SKM-1 treated with dmso at 0.1 percent for 144 hours (cell line): ENCODE results near the gene ZNF627.
"Not testable (repeated sequence)": the region's sequence is repeated elsewhere in the genome, so short reads cannot be mapped to it uniquely, and the experiment has no call there.

Experiments
- DNase-seq: peaks from one replicate; lab custom pipeline; 2025; ENCODE audit not compliant: unreplicated experiment; lab: John Stamatoyannopoulos, UW

ZNF627 gene

GRCh38 chr19:11573763-11574162 is 23.5 kb upstream of the ZNF627 start:
- not testable (repeated sequence) for DNase-seq

DNA sequence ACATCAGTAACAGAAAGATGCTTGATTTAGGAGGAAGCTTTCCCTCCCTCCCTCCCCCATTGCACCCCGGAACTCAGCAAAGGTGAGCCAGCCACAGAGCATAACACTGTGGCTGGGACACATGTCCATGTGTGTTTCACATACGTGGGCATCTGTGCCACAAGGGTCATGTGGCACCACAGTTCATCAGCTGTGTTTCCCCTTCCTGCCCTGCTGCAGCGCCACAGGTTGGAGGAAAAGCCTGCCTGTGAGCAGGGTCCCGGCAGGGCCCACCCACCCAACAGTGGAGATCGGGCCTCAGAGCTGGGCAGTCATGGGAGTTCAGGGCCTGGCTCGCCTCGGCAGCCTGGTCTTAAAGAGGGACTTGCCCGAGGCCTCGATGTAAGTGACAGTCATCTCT is 22.6 kb upstream of the ZNF627 start:
- no peak for DNase-seq

DNA sequence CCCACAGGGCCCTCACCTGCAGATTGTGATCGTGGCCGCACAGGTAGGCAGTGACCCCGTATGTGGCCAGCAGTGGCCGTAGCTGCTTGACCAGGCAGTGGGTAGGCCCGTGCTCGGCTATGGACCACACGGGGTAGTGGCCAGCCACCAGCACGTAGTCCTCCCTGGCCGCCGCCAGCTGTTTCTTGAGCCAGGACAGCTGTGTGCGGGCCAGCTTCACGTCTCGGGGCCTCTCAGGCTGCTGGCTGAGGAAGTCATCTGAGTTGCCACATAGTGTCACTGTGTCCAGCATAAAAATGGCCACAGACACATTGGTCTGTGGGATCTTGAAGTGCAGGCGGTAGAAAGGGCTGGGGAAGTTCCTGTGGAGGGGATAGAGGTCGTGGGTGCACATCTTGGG is 21.1 kb upstream of the ZNF627 start:
- no peak for DNase-seq

DNA sequence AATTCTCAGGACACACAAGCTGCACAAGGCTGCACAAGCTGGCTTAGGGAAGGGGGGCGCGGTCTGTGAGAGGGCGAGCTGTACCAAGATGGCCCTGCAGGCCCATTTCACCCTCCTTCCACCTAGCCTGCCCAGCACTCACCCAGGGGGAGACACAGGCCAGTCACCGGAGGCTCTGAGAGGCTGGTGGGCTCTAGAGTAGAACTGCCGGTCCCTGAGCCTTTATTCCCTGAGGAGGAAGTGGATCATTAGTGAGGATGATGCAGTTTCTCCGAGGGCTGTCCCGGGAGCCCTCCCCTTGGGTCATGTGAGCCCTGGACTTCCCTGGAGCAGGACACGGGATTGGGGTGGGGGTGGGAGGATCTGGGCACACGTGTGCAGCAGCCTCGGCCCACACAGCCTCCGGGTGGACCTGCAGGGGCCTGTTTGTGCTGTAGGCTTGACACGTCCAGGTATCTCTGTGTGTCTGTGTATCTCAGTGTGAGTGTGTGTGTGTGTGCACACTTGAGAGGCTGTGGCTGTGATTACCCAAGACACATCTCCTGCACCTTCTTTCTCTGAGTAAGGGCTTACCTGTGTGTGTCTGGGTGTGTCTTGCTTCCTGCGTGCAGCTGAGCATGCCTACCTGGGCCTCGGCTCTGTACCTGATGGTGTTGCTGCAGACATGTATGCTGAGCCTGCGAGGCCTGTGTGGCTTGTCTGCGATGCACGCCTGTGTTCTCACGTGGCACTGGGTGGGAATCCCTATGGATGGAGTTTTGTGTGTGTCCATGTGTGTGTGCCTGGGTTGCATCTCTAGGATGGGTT is 19.6 kb upstream of the ZNF627 start, which contains the start of gene ACP5:
Gene ACP5 (minus strand): TSS at position 195 of the 807 bp plus-strand sequence. CDS start 328 bp downstream, outside the sequence.
- DNase-seq = no peak

DNA sequence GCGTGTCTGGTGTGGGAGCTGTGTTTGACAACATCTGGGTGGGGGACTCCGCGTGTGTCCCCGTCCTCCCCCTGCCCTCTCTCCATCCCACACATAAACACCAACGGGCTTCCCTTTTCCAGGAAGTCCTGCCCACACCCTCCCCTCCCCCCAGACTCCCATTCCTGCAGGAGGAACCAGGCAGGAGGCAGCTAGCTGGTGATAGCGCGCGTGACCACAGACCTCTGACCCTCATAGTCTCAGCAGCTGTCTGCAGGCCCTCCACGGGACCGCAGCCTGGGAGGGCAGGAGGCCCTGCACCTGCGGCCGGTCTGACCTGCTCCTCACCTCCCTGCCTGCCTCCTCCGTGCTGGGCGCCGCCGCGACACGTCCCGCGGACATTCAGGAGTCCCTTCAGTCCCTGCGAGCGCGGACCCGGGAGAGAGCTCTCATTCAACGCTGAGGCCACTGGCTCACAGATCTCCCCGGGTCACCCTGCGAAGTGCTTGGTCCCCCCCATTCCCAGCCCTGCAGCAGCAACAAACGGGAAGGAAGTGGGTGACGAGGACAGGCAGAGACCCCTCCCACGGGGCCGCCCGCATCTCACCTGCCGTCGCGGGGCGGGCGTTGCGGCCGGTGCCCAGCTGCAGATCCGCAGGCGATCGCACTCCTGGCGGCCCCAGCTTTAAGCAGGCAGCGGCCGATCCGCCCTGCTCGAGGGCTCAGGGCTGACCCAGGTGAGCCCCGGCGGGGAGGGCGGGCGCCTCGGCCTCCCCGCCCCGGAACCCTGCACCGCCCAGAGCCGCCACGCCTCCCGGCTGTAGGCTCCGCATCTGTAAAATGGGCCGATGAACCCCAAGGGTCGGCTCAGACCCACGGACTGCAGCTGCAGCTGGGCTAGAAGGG is 18.8 kb upstream of the ZNF627 start:
- no peak for DNase-seq

- DNase-seq = no peak
Observed at GRCh38 chr19:11580116-11580515, 17.2 kb upstream of the ZNF627 start.

- DNase-seq = no peak
Observed at GRCh38 chr19:11581740-11582139, 15.5 kb upstream of the ZNF627 start.

GRCh38 chr19:11586331-11586730 is 11.0 kb upstream of the ZNF627 start:
- no peak for DNase-seq

DNA sequence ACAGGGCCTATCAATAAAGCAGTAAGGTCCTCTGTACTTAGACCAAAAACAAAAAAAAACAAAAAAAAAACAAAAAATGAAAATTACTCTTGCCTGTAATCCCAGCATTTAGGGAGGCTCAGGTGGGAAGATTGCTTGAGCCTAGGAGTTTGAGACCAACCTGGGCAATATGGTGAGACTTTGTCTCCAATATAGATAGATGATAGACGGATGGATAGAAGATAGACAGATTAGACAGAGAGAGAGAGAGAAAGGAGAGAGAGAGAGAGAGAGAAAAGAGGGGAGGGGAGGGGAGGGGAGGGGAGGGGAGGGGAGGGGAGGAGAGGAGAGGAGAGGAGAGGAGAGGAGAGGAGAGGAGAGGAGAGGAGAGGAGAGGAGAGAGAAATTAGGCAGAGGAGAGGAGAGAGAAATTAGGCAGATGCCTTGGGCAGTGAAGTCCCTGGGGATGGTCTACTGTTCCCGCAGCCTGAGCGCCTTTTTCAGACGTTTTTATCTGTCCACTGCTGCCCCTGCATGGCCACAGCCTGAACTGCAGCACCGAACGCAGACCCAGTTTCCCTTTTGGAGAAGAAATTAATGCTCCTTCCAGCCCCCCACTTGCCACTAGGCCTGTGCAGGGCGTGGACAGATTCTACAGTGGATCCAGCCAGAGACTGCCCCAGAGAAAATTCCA is 9.8 kb upstream of the ZNF627 start:
- peak; percentile 83 for DNase-seq

- DNase-seq = no peak
Observed at GRCh38 chr19:11587975-11588631, 9.2 kb upstream of the ZNF627 start.

- no peak for DNase-seq
Observed at GRCh38 chr19:11594084-11594483, 3.2 kb upstream of the ZNF627 start.

GRCh38 chr19:11596156-11596555 is 1.1 kb upstream of the ZNF627 start:
- no peak for DNase-seq

GRCh38 chr19:11598103-11598483 is 810 bp downstream of the ZNF627 start:
- DNase-seq = no peak

- DNase-seq = no peak
Observed at GRCh38 chr19:11598746-11599145, 1.5 kb downstream of the ZNF627 start.

DNA sequence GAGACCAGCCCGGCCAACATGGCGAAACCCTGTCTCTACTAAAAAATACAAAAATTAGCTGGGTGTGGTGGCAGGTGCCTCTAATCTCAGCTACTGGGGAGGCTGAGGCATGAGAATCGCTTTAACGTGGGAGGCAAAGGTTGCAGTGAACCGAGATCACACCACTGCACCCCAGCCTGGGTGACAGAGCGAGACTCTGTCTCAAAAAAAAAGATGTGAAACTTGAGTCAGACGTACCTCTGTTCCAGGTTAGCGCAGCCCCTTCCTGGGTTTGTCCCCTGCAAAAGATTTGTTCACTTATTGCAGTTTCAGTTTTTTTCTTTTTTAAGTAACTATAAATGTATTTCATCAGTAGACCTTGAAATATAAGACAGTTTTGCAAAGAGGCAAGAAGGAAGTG is 2.4 kb downstream of the ZNF627 start:
- DNase-seq = not testable (repeated sequence)

DNA sequence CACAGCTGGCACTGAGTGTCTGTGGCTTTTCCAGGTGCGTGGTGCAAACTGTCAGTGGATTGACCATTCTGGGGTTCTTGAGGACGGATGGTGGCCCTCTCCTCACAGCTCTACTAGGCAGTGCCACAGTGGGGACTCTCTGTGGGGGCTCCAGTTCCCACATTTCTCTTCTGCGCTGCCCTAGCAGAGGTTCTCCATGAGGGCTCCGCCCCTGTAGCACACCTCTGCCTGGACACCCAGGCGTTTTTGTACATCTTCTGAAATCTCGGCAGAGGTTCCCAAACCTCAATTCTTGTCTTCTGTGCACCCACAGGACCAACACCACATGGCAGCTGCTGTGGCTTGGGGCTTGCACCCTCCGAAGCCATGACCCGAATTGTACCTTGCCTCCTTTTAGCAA is 9.2 kb downstream of the ZNF627 start:
- DNase-seq = no peak

- no peak for DNase-seq
Observed at GRCh38 chr19:11611730-11612129, 14.4 kb downstream of the ZNF627 start.

DNA sequence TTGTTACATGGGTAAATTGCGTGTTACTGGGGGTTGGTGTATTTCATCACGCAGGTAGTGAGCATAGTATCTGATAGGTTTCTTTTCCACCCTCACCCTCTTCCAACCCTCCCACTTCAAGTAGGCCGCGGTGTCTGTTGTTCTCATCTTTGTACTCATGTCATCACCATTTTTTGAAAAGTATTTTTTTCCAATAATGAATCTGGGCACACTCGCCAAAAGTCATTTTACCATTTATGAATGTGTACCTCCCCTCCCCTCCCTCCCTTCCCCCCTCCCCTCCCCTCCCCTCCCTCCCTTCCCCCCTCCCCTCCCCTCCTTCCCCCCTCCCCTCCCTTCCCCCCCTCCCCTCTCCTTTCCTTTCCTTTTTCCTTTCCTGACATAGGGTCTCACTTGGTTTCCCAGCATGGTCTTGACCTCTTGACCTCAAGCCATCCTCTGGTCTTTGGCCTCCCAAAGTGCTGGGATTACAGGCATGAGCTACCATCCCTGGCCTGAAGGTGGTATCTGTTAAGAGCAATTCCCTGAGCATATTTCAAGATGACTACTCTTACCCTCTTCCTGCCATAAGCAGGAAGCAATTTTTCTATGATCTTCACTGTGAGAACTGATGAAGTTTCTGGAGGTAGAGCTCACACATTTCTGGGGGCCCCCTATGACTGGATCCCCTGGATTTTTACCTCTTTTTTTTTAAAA is 15.7 kb downstream of the ZNF627 start:
- DNase-seq = peak; percentile 11

DNA sequence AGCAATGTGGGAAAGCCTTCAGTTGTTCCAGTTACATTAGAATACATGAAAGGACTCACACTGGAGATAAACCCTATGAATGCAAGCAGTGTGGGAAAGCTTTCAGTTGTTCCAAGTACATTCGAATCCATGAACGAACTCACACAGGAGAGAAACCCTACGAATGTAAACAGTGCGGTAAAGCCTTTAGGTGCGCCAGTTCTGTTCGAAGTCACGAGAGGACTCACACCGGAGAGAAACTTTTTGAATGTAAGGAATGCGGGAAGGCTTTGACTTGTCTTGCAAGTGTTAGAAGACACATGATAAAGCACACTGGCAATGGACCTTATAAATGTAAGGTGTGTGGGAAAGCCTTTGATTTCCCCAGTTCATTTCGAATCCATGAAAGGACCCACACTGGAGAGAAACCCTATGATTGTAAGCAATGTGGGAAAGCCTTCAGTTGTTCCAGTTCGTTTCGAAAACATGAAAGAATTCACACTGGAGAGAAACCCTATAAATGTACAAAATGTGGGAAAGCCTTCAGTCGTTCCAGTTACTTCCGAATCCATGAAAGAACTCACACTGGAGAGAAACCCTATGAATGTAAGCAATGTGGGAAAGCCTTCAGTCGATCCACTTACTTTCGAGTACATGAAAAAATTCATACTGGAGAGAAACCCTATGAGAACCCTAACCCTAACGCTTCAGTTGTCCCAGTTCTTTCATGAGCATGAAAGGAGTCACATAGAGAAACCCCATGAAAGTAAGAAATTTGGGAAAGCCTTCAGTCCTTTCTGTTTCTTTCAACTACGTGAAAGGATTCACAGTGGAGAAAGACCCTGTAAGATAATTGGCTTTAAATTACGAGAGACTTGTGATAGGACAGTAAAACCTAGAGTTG is 20.1 kb downstream of the ZNF627 start:
- no peak for DNase-seq
